NB4 (cell line): ENCODE results near the gene ELF1.
A peak's percentile ranks its signal among the peaks of the same experiment; 100 is the strongest.

Experiments
- DNase-seq: peaks from one replicate; pipeline ENCODE4 v3.0.0; 2010; ENCODE audit warnings: low read depth
- H3K4me3 ChIP-seq: one replicate; pipeline ENCODE4 v1.5.1; 2011; ENCODE audit warnings: mild to moderate bottlenecking, low read depth, low read length, moderate library complexity
- CTCF ChIP-seq: IDR thresholded peaks from one replicate; pipeline ENCODE4 v1.5.1; 2012; ENCODE audit warnings: low read depth, low read length
- MYC ChIP-seq: IDR thresholded peaks from 2 replicates; pipeline ENCODE4 v1.6.1; 2011; ENCODE audit warnings: low read depth, low read length
- POLR2A ChIP-seq: IDR thresholded peaks from 2 replicates; pipeline ENCODE4 v1.6.1; 2011; ENCODE audit warnings: mild to moderate bottlenecking; ENCODE audit not compliant: insufficient read length; ENCODE audit errors: extremely low read depth
- TF ChIP-seq, protein P1 (sequence below): IDR thresholded peaks from 2 replicates; pipeline ENCODE4 v1.6.1; 2011; ENCODE audit warnings: low read depth, low read length

The ELF1 gene

GRCh38 chr13:41032691-41033376, 13.7 kb upstream of the ELF1 start:
- TF ChIP-seq CTCF (no peak), POLR2A (no peak), MYC (no peak)
- TF ChIP-seq, protein P1, sequence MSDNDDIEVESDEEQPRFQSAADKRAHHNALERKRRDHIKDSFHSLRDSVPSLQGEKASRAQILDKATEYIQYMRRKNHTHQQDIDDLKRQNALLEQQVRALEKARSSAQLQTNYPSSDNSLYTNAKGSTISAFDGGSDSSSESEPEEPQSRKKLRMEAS = no peak
- no peak for DNase-seq
- H3K4me3 ChIP-seq = no peak overlapping the region

DNA sequence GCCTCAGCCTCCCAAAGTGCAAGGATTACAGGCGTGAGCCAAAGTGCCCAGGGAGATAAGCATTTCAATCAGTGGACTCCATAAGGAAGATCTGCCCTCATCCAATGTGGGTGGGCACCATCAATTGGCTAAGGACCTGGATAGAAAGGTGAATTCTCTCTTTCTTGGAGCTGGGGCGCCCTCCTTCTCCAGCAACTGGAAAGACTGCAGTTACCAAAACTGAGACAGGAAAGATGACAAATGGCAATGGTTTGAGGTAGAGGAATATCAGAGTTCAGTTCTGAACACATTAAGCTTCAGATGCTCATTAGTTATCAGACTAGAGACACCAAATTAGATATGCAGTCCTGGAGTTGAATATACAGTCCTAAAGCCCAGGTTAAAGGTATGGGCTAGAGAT, 10.5 kb upstream of the ELF1 start:
- TF ChIP-seq POLR2A = no peak
- TF ChIP-seq CTCF = no peak
- TF ChIP-seq MYC = no peak
- TF ChIP-seq, protein P1 = no peak
- DNase-seq = peak; percentile 53
- H3K4me3 ChIP-seq = no peak overlapping the region

GRCh38 chr13:41028051-41028450, 8.9 kb upstream of the ELF1 start:
- no peak for DNase-seq
- no peak for TF ChIP-seq MYC
- H3K4me3 ChIP-seq = no peak overlapping the region

GRCh38 chr13:41026788-41027187, 7.7 kb upstream of the ELF1 start:
- TF ChIP-seq, protein P1 = no peak
- TF ChIP-seq POLR2A (no peak), MYC (no peak), CTCF (no peak)
- no peak for DNase-seq
- H3K4me3 ChIP-seq = no peak overlapping the region

GRCh38 chr13:41025518-41025917, 6.4 kb upstream of the ELF1 start:
- H3K4me3 ChIP-seq = no peak overlapping the region
- DNase-seq = no peak
- no peak for TF ChIP-seq CTCF
- no peak for TF ChIP-seq MYC
- TF ChIP-seq POLR2A = no peak
- TF ChIP-seq, protein P1 = no peak

DNA sequence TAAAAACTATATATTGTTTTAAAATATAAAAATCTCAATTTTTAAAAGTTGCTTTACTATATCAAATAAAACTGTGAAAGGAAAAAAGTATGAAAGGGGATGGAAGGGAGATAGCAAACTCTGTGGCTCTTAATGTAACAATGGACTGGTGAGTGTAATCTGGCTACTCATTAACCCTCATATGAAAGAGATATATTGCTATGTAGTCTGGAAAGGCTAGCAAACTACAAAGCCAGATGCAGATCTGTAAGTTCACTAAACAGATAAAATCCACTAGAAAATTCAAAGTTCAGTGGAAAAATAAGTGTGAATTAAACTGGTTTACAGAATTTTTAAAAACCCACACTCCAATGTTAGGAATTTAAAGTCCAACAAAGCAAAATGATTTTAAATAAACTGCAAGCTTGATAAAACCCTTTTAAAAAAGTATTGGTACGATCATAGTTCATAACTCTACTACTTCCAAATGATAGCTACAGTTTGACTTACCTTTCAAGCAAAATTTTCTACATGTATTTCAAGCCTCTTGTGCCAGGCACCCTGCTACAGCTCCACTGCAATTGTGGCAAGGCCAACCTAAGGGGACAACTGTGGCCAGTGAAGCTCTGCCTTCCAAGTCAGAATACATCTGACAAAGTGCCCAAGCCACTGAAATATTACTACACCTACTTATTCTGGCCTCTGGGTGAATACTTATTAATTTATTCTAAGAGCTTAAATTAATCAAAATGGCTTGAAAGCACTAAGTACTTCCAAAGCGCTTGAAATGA, 647 bp upstream of the ELF1 start:
- TF ChIP-seq MYC (no peak), POLR2A (no peak), CTCF (no peak)
- TF ChIP-seq, protein P1 = no peak
- peak overlapping the region; percentile 92 for H3K4me3 ChIP-seq
- no peak for DNase-seq
